ENCODE results near the gene UPF1. TPM values are rescaled to one million over a fixed set of nuclear protein-coding genes. Genes with fewer than 3 reads are reported as not detected.
A peak's percentile ranks its signal among the peaks of the same experiment; 100 is the strongest.

The UPF1 gene
- total and polyA plus RNA-seq, 5 donors, result 31.4 to 40.0 (median 35.8) TPM

DNA sequence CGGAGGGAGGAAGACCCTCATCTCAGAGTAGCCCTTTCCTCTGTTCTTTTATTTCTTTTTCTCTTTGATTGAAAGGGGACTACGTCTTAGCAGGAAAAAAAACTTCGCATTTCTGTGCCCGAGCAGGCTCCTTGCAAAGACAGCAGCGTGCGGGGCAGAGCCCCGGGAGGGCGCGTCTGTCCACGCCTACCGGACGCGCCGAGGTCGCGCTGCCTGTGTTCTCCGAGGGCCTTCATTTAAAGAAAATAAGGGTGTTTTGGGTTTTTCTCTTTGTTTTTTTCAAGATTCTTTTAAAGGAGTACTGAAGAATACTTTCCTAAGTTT is 35.0 kb downstream of the UPF1 start:
- H3K27me3 ChIP-seq (ENCODE audit: control insufficient read depth, insufficient read depth), result no peaks in the 10 kb centered on the region
- no peak overlapping the region for H3K27ac ChIP-seq (ENCODE audit: low read length)
- H3K4me3 ChIP-seq (ENCODE audit: low read length), result no peak overlapping the region
- intact Hi-C loops (cut with DNase I), result loop anchor here in 1 of 4 donors (10.0 kb wide), 1 partner anchor 422 kb away; no protein-coding TSS in a partner anchor
- no peaks in the 10 kb centered on the region for H3K9me3 ChIP-seq (ENCODE audit: control insufficient read depth, low read length)
- DNase-seq (no peak), ATAC-seq (peak in 1 of 2 donors; percentile 1)
- WGBS, result 67% methylated on average over 17 of the region's 17 CpGs
- H3K4me1 ChIP-seq (ENCODE audit: control insufficient read depth, insufficient read depth, low read length), result no peaks in the 10 kb centered on the region

DNA sequence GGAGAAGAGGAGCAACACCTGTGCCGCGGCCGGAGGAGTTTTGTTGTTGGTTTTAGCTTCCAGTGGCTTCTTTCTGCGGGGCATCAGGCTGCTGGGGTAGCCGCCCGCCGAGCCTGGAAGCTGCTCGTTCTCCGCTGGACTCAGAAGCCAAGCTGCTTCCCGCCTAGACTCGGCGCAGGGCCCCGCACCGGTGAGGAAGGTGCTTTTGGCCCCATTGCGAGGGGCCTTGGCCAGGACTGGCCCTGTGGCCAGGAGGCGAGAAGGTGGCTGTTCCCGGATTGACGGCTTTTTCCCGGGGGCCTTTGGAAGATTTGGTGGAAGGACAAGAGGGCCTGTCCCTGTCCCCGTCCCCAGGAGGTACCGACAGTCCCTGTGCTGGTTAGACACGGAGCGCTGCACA is 35.4 kb downstream of the UPF1 start:
- H3K27ac ChIP-seq (ENCODE audit: low read length), result no peak overlapping the region
- 92% methylated on average over 23 of the region's 23 CpGs for WGBS
- H3K4me1 ChIP-seq (ENCODE audit: control insufficient read depth, insufficient read depth, low read length), result no peaks in the 10 kb centered on the region
- no peak for DNase-seq
- intact Hi-C loops (cut with DNase I), result loop anchor here in 1 of 4 donors (10.0 kb wide), 1 partner anchor 422 kb away; no protein-coding TSS in a partner anchor
- H3K27me3 ChIP-seq (ENCODE audit: control insufficient read depth, insufficient read depth), result no peaks in the 10 kb centered on the region
- no peaks in the 10 kb centered on the region for H3K9me3 ChIP-seq (ENCODE audit: control insufficient read depth, low read length)
- H3K4me3 ChIP-seq (ENCODE audit: low read length), result no peak overlapping the region
- no peak for ATAC-seq

DNA sequence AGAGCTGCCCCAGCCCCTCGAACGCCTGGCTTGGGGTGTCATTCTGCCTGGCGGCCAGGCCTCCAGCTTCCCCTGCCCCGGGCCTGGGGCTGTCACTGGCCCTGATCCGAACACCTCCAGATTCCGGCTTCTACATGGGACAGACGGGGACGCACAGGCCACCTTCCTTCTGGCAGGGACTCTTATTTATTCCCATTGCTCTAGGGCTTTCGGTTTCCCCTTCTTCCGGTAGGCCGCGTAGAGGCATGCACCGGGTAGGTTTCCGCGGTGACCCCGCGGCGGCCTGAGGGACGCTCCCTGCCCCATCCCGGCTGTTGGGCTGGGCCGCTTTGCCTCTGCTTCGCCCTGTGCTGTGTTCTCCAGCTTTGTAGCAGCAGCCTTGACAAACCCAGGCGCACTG is 36.0 kb downstream of the UPF1 start:
- 96% methylated on average over 23 of the region's 23 CpGs for WGBS
- DNase-seq, result no peak

DNA sequence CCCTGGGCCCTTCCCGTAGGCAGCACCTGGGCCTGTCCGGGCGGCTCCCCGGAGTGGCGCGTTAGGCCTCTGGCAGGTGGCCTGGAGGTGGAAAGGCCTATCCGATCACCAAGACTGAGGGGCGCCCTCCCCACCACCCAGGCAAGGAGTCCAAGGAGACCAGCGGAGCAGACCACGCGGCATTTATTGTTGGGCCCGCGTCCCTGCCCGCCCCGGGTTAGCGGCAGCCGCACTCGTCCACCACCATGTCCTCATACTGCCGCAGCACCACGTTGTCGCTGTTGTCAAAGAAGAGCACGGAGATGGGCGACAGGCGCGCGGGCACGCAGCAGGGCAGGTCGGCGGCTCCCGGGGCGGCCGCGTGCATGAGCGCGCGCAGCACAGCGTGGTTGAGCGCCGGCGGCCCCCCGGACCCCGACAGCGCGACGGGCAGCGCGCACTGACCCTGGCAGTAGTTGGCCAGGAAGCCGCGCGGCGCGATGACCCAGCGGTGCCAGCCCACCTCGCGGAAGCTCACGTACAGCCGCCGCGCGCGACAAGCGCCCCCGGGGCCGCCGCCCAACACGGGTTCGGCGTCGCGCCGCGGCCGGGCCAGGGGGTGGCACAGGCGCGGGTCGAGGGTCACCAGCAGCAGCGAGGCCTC is 36.7 kb downstream of the UPF1 start:
- intact Hi-C loops (cut with DNase I), result loop anchor here in 1 of 4 donors (10.0 kb wide), 1 partner anchor 424 kb away; no protein-coding TSS in a partner anchor
- ATAC-seq (no peak), DNase-seq (peak in 1 of 3 donors; percentile 72)
- Histone ChIP-seq H3K4me1 (ENCODE audit: control insufficient read depth, insufficient read depth, low read length) (no peaks in the 10 kb centered on the region), H3K9me3 (ENCODE audit: control insufficient read depth, low read length) (no peaks in the 10 kb centered on the region), H3K4me3 (ENCODE audit: low read length) (no peak overlapping the region), H3K27ac (ENCODE audit: low read length) (no peak overlapping the region), H3K27me3 (ENCODE audit: control insufficient read depth, insufficient read depth) (no peaks in the 10 kb centered on the region)
- 44% methylated on average over 77 of the region's 77 CpGs for WGBS

More for the DNA sequence above, 36.0 kb downstream of the UPF1 start:
- no peaks in the 10 kb centered on the region for H3K4me1 ChIP-seq (ENCODE audit: control insufficient read depth, insufficient read depth, low read length)
- no peak overlapping the region for H3K4me3 ChIP-seq (ENCODE audit: low read length)
- H3K27ac ChIP-seq (ENCODE audit: low read length), result no peak overlapping the region
- no peak for ATAC-seq
- H3K27me3 ChIP-seq (ENCODE audit: control insufficient read depth, insufficient read depth), result no peaks in the 10 kb centered on the region
- intact Hi-C loops (cut with DNase I), result loop anchor here in 1 of 4 donors (10.0 kb wide), 1 partner anchor 423 kb away; no protein-coding TSS in a partner anchor
- no peaks in the 10 kb centered on the region for H3K9me3 ChIP-seq (ENCODE audit: control insufficient read depth, low read length)

DNA sequence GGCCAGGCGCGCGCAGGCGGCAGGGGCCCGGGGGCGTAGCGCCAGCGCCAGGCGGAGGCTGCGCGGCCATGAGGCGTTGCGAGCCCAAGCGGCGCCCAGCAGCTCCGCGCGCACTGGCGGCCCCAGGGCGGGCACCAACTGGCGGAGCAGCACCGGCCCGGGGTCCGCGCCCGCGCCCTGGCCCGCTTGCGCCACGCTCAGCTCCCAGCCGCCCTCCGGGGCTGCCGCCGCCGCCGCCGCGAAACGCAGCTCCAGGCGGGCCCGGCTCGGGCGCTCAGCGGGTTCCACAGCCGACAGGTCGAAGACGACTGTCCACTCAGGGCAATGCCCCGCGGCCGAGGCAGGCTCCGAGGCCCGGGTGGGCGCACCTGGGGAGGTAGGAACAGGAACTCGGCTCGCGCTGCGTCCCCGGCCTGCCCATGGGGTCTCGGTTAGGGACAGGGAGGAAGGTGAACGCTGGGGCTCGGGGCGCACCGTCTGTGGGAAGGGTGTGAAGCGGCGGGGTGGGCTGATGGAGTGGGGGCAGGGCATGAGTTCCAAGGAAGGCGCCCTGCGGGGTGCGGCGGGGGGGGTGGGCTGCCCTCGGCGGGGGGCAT is 37.4 kb downstream of the UPF1 start:
- intact Hi-C loops (cut with DNase I), result loop anchor here in 1 of 4 donors (10.0 kb wide), 1 partner anchor 424 kb away; no protein-coding TSS in a partner anchor
- WGBS, result 21% methylated on average over 71 of the region's 71 CpGs
- Histone ChIP-seq H3K9me3 (ENCODE audit: control insufficient read depth, low read length) (no peaks in the 10 kb centered on the region), H3K27me3 (ENCODE audit: control insufficient read depth, insufficient read depth) (no peaks in the 10 kb centered on the region), H3K4me1 (ENCODE audit: control insufficient read depth, insufficient read depth, low read length) (no peaks in the 10 kb centered on the region), H3K4me3 (ENCODE audit: low read length) (no peak overlapping the region), H3K27ac (ENCODE audit: low read length) (no peak overlapping the region)
- DNase-seq (peak in 1 of 3 donors; percentile 70), ATAC-seq (no peak)

DNA sequence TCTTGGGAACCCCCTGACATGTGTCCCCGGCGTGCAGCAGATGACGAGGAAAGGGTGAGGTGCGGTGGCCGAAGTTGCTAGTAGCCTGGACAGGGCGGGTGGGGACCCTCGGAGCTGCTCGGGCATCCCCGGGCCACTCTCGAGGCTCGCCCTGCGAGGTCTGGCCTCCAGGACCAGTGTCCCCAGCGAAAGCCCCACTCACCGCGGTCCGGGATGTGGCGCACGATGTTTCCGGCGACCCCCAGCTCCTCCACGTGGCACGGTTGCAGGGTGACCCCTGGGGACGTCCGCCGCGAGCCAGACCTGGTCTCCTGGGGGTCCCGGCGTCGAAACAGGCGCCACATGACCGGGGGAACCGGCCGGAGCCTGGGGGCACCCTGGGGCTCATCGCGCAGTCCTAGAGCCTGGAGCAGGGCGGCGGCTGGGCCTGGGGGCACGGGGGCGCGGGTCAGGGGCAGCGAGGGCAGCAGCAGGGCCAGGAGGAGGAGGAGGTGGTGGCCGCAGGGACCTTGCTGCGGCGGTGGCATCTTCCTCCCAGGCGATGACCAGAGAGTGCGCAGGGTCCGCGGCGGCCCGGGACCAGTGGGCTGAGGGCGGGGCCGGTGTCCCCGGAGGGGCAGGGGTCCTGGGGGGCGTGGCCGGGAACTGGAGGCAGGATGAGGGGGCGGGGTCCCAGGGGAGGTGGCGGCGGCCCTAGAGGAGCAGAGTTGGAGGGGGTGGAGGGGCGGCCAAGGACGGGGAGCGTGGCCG is 38.2 kb downstream of the UPF1 start:
- WGBS, result 19% methylated on average over 62 of the region's 62 CpGs
- intact Hi-C loops (cut with DNase I), result loop anchor here in 1 of 4 donors (10.0 kb wide), 1 partner anchor 425 kb away; no protein-coding TSS in a partner anchor
- H3K27me3 ChIP-seq (ENCODE audit: control insufficient read depth, insufficient read depth), result no peaks in the 10 kb centered on the region
- no peaks in the 10 kb centered on the region for H3K9me3 ChIP-seq (ENCODE audit: control insufficient read depth, low read length)
- DNase-seq (peak in 1 of 3 donors; percentile 73), ATAC-seq (no peak)
- H3K4me3 ChIP-seq (ENCODE audit: low read length), result no peak overlapping the region
- no peak overlapping the region for H3K27ac ChIP-seq (ENCODE audit: low read length)
- no peaks in the 10 kb centered on the region for H3K4me1 ChIP-seq (ENCODE audit: control insufficient read depth, insufficient read depth, low read length)

DNA sequence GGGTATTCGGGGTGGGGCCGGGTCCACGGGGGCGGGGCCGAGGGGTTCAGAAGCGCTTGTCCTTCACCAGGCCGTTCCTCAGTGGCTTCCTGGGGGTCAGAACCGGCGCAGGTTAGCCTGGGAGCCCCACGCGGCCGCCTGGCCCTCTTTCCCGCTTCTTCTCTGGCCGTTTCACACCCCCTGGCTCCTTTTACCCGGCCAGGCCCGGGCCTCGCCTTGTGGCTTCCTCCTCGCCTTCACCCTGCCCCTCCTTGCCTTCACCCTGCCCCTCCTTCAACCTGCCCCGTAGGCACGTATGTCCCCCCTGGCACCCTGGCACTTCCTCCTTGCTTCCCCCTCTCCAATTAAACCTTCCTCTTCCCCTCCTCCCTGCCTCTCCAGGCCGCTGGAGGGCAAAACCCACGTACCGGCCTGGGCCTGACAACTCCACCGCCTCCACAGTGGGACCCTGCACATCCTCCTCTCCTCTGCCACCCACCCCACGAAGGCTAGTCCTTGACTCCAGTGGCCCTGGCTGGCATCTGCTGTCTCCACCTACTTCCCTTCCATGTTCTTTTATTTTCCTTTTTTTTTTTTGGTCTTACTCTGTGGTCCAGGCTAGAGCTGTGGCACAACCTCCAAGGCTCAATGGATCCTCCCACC is 38.9 kb downstream of the UPF1 start:
- intact Hi-C loops (cut with DNase I), result no loop called here
- no peak for DNase-seq

DNA sequence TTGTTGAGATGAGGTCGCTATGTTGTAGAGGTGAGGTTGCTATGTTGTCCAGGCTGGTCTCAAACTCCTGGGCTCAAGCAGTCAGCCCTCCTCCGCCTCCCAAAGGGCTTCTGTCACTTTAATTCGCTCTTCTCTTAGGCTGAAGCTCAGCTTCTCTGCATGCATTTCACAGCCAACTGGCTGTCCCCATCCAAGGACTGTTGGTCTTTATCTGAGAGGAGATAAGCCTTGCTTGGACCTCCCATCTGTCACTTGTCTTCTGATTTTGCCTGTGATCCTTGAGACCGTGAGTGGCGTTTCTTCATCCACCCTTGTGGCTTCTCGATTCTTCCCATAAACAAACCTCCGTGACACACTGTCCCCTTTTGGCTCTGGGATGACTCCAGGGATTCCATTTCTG is 39.8 kb downstream of the UPF1 start:
- Histone ChIP-seq H3K27me3 (ENCODE audit: control insufficient read depth, insufficient read depth) (no peaks in the 10 kb centered on the region), H3K9me3 (ENCODE audit: control insufficient read depth, low read length) (no peaks in the 10 kb centered on the region), H3K27ac (ENCODE audit: low read length) (no peak overlapping the region), H3K4me1 (ENCODE audit: control insufficient read depth, insufficient read depth, low read length) (no peaks in the 10 kb centered on the region), H3K4me3 (ENCODE audit: low read length) (no peak overlapping the region)
- DNase-seq (no peak), ATAC-seq (no peak)
- intact Hi-C loops (cut with DNase I), result no loop called here
- 72% methylated on average over 7 of the region's 7 CpGs for WGBS

More for the DNA sequence above, 38.9 kb downstream of the UPF1 start:
- 37% methylated on average over 25 of the region's 25 CpGs for WGBS
- Histone ChIP-seq H3K4me1 (ENCODE audit: control insufficient read depth, insufficient read depth, low read length) (no peaks in the 10 kb centered on the region), H3K4me3 (ENCODE audit: low read length) (no peak overlapping the region), H3K27me3 (ENCODE audit: control insufficient read depth, insufficient read depth) (no peaks in the 10 kb centered on the region), H3K27ac (ENCODE audit: low read length) (no peak overlapping the region), H3K9me3 (ENCODE audit: control insufficient read depth, low read length) (no peaks in the 10 kb centered on the region)
- no peak for ATAC-seq

DNA sequence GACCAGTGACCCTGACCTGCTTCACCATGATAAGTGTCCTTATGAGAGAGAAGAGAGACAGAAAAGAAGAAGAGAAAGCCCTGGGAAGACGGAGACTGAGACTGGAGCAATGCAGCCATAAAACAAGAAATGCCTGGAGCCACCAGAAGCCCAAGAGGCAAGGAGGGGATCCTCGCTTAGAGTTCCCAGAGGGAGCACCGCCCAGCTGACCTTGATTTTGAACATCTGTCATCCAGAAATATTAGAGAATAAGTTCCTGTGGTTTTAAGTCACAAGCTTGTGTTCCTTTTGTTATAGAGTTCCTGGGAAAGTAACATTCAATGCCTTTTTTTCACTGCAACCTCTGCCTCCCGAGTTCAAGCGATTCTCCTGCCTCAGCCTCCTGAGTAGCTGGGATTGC is 44.0 kb downstream of the UPF1 start:
- ATAC-seq (no peak), DNase-seq (no peak)
- no peak overlapping the region for H3K4me3 ChIP-seq (ENCODE audit: low read length)
- WGBS, result 93% methylated on average over 5 of the region's 5 CpGs
- intact Hi-C loops (cut with DNase I), result no loop called here
- no peaks in the 10 kb centered on the region for H3K4me1 ChIP-seq (ENCODE audit: control insufficient read depth, insufficient read depth, low read length)
- no peaks in the 10 kb centered on the region for H3K27me3 ChIP-seq (ENCODE audit: control insufficient read depth, insufficient read depth)
- no peak overlapping the region for H3K27ac ChIP-seq (ENCODE audit: low read length)
- H3K9me3 ChIP-seq (ENCODE audit: control insufficient read depth, low read length), result no peaks in the 10 kb centered on the region

DNA sequence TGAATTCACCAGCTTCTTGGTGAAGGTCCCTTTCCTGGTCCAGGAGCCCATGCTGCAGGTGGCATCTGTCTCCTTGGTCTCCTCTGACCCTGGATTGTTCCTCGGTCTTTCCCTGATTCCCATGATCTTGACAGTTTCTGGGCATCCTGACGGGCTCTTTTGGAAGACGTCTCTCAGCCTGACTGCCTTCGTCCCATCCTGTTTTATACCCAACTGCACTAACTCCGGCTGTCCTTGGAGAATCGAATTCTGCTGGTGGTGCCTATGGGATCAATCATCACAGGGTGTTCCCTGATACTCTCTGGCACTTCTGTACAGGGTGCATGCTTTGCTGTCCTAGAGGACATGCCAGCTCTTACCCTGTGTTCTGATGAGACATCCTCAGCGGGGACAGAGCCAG is 45.1 kb downstream of the UPF1 start:
- no peak for ATAC-seq
- intact Hi-C loops (cut with DNase I), result no loop called here
- Histone ChIP-seq H3K4me1 (ENCODE audit: control insufficient read depth, insufficient read depth, low read length) (no peaks in the 10 kb centered on the region), H3K9me3 (ENCODE audit: control insufficient read depth, low read length) (no peaks in the 10 kb centered on the region), H3K27ac (ENCODE audit: low read length) (no peak overlapping the region), H3K27me3 (ENCODE audit: control insufficient read depth, insufficient read depth) (no peaks in the 10 kb centered on the region), H3K4me3 (ENCODE audit: low read length) (no peak overlapping the region)
- 93% methylated on average over 7 of the region's 7 CpGs for whole genome bisulfite sequencing
- no peak for DNase-seq
